IPS-18c (cell line): ENCODE results near the gene ST8SIA6.

Experiments
- H3K4me3 ChIP-seq: 2 replicates; pipeline ENCODE4 v1.7.0; 2013; ENCODE audit warnings: low read depth, mild to moderate bottlenecking, low read length, moderate library complexity; ENCODE audit not compliant: insufficient read depth
- H3K9me3 ChIP-seq: one replicate; pipeline ENCODE4 v1.6.1; 2013; ENCODE audit warnings: mild to moderate bottlenecking, low read length, moderate library complexity; ENCODE audit not compliant: control insufficient read depth, insufficient read depth

The ST8SIA6 gene

DNA sequence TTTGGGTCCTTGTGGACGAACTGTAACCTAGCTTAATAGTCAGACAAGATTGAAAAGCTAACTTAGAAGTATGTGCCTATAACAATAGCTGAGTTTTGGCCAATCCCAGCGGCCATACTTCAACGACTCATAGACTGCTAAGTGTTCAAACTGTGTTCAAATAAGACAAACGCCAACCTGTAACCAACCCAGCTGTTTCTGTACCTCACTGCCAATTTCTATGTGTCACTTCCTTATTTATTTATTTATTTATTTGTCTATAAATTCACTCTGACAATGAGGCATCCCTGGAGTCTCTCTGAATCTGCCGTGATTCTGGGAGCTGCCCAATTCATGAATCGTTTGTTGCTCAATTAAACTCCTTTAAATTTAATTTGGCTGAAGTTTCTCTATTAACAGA is 21.7 kb downstream of the ST8SIA6 start:
- Histone ChIP-seq H3K9me3 (peaks cover 3% of the 10 kb centered on the region), H3K4me3 (no peak overlapping the region)

DNA sequence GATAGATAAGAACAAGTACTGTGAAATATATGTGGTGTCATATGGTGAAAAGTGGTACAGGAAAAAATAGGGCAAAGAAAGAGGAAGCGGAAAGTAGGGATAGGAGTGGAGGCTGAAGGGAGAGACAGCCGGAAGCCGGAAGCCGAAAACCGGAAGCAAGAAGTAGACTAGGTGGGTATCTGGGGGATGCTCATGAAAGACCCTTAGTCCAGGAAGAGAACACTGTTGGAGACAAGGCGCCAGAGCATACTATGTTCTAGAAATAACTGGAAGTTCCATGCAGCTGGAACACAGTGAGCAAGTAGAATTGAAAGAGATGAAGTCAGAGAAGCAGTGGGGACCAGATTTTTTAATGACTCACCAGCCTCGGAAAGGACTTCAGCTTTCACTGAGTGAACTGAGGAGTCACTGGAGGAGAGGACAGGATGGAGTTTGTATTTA is 22.5 kb downstream of the ST8SIA6 start:
- no peak overlapping the region for H3K4me3 ChIP-seq
- H3K9me3 ChIP-seq: peaks cover 2% of the 10 kb centered on the region

DNA sequence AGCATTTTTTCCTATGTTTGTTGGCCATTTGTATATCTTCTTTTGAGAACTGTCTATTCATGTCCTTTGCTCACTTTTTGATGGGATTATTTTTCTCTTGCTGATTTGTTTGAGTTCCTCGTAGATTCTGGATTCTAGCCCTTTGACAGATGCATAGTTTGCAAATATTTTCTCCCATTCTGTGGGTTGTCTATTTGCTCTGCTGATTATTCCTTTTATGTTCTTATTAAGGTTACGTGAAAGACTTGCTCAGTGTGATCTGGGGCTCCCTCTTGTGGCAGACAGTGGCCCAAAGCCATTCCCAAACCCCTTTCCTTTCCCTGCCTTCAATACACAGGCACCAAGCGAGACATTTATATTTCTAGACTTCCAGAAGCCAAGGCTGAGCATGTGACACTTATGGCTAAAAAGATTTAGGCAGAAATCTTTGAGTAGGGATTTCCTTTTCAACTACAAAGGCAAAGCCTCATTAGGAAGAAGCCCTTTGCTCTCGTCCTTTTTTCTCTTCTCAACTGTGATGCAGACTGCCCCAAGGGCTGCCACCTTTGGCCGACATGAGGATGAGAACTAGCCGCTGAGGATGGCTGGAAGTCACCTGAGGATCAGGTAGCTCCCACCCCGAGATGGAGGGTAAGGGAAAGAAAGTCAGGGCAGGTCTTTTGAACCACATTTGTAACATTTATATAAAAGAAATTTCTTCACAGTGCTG is 23.6 kb downstream of the ST8SIA6 start:
- Histone ChIP-seq H3K4me3 (no peak overlapping the region), H3K9me3 (no peaks in the 10 kb centered on the region)

DNA sequence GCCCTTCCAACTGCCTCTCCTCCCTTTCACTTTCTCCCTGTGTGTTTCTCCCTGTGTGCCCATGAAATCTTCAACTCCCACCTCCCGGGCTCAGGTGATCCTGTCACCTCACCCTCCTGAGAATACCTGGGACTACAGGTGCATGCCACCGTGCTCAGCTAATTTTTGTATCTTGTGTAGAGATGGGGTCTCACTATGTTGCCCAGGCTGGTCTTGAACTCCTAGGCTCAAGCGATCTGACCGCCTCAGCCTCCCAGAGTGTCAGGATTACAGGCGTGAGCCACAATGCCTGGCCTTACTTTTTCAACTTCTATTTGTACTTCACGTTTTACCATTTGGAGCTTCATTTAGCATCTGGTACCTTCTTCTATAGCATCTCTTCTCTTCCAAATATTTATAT is 24.9 kb downstream of the ST8SIA6 start:
- Histone ChIP-seq H3K9me3 (no peaks in the 10 kb centered on the region), H3K4me3 (no peak overlapping the region)

DNA sequence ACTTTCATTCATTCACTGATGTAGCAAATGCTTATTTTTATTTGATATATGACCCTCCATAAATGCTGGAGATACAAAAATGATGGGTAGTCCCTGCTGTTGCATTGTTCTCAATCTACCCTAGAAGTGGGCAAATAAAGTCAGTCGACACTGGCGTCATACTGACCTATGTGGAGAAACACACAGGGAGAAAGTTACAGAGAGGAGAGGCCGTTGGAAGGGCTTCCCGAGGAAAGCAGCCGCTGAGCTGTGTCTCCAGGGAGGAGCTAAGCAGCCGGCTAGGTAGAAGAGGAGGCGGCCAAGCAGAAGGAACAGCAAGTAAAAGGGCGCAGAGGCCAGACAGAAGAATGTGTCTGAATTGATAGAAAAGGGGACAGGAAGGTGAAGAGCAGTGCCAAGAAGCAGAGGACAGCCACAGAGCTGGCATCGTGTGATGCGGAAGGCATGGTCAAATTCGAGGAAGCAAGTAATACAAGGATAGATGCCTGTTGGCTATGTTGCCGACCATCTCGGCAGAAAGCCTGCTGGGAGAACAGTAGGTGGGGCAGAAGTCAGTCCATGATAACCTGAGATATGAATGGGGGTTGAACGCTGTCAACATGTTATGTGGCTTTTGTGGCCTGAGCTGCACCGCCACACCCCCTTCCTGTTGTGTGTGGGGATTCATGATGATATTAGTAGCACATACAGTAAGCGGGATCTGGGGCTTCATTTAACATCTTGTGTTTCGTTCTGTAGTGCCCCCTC is 25.9 kb downstream of the ST8SIA6 start:
- Histone ChIP-seq H3K4me3 (no peak overlapping the region), H3K9me3 (no peaks in the 10 kb centered on the region)

DNA sequence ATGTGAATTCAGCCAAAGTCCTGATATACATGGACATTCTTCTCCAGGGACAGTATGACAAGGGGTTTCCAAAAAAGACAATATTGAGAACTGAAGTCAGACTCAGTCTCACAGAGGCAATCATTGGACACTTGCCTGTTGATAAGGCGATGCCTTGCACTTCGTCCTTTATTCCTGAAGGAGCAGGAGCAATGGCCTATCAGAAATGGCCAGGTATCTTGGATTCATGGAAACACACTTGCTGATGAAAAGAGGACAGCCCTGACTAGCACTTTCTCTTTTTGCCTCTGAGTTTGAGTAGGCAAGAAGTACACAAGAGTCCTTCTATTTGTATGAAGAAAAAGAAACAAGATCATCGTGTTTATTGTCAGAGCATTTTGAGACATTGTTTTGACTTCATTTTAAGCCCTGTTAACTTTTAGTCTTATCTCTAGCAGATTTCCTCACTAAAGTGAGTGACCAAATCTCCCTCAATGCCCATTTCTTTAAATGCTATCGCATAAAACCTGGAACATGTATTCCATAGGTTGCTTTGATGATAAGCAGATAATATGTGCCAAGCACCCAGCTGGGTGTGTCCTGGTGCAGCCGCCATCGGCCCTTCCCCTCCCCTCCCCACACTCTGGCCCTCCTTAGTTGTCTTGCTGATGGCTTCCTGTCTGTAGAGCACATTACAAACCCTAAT is 26.6 kb downstream of the ST8SIA6 start:
- H3K9me3 ChIP-seq: no peaks in the 10 kb centered on the region
- H3K4me3 ChIP-seq: no peak overlapping the region

DNA sequence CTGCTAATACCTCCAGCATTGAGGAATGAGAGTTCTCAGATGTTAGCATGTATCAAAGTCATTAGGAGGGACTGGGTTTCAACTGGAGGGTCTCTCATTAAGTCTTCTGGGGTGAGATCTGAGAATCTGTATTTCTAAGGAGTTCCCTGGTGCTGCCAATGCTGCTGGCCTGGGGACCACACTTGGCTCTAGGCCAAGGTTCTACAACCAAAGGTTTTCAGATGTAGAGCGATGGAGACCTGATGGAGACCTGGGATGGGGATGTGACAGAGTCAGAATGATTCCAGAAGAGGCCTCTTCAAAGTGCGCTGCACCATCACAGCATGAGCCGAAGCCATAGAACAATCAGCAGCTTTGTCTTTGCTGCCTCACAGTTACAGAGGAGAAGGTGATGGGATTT is 27.2 kb downstream of the ST8SIA6 start:
- no peak overlapping the region for H3K4me3 ChIP-seq
- no peaks in the 10 kb centered on the region for H3K9me3 ChIP-seq

DNA sequence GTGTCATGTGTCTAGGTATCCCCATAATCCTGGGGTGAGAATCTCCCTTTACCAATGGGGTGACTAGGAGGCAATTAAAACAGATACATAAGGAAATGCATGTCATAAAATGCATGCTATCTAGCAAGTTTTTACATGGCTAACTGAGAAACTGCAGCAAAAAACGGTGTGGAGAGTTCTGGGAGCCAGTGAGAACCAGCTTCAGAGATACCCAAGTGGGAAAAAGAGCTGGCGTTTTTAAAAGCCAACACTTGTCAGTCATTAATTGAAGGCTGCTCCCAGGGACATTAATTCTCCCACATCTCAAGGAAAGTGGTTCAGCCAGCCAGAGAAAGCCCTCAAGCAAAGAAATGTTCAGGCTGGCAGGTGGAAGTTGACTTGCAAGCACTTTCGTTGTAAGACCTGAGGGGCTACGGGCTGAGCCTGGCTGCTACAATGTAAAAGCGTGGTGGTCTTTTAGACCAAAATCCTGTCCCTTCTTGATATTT is 28.1 kb downstream of the ST8SIA6 start:
- no peak overlapping the region for H3K4me3 ChIP-seq
- no peaks in the 10 kb centered on the region for H3K9me3 ChIP-seq

DNA sequence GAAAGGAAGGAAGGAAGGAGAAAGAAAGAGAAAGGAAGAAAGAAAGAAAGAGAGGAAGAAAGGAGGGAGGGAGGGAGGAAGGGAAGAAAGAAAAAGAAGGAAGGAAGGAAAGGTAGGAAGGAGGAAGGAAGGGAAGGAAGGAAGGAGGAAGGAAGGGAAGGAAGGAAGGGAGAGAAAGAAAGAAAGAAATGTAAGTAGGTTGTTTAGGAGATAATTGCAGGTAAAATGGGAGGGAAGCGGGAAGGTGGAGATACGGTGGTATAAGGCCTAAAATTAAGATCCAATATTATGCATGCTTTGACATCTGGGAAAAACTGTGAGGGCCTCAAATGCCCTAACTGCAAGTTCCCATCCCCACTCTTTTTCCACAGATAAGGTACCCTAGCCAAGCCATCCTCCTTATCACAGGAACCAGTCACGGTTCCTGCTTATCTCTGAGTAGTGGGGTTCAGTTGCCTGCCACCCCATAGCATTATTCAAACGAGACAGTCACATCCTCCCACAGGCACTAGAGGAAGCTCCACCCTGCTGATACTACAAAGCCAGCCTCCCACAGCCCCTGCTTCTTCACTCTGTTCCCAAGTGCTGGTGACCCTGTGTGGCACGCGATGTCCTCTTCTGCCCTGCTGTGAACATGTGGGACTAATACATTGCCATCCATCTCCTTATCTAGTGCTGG is 28.7 kb downstream of the ST8SIA6 start:
- Histone ChIP-seq H3K4me3 (no peak overlapping the region), H3K9me3 (no peaks in the 10 kb centered on the region)

DNA sequence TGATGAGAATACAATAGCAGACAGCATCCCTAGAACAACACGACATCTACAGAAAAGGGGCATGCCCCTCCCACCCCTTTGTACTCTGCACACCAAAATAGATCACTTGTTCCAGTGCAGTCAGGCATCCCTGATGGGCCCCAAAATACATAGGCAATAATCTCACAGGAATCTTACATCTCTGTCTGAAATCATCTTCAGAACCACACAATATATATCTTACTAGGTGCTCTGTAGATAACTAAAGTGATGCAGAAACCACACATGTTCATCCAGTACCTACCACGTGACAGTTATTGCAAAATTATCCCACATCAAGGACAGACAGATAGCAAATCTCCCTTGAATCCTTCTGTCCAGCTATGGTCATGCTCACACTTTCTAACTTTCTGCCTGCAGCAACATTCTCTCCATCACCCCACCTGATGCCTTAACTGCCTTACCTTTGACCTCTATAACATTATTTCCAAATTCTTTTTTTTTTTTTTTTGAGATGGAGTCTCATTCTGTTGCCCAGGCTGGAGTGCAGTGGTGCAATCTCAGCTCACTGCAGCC is 30.7 kb downstream of the ST8SIA6 start:
- Histone ChIP-seq H3K9me3 (no peaks in the 10 kb centered on the region), H3K4me3 (no peak overlapping the region)

DNA sequence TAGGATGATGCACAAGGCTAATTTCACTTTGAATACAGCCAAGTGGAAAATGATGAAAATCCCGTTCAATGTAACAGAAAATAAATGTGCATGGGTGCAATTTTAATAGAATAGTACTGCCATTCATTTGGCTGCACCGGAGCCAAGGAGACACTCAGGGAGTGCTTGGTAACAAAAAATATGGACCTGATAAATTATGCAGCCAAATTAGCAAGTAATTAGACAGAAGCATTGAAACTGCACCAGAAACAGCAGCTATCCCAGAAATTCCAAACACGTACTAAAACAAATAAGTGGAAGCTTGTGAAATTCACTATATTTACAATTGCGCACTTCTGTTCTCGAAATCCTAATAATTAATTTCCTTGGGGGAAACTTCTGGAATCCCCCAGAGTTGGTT is 31.5 kb downstream of the ST8SIA6 start:
- H3K9me3 ChIP-seq: no peaks in the 10 kb centered on the region

DNA sequence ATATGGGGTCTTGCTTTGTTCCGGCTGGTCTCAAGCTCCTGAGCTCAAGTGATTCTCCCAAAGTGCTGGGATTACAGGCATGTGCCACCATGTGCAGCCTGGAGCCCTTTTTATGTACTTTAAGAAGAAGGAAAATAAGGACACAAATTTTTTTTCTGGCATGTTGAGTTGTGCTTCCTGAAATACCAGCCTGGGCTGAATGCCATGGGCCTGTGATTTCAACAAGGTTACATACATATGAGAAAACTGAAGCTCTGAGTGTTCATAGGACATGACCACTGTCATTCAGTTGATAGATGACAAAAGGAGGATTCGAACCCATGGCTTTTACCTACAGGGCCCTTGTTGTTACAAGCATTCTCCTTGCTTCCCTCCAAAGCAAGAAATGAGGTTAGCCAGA is 36.1 kb downstream of the ST8SIA6 start:
- Histone ChIP-seq H3K4me3 (no peak overlapping the region), H3K9me3 (peaks cover 2% of the 10 kb centered on the region)

More for the DNA sequence above, 31.5 kb downstream of the ST8SIA6 start:
- H3K4me3 ChIP-seq: no peak overlapping the region

DNA sequence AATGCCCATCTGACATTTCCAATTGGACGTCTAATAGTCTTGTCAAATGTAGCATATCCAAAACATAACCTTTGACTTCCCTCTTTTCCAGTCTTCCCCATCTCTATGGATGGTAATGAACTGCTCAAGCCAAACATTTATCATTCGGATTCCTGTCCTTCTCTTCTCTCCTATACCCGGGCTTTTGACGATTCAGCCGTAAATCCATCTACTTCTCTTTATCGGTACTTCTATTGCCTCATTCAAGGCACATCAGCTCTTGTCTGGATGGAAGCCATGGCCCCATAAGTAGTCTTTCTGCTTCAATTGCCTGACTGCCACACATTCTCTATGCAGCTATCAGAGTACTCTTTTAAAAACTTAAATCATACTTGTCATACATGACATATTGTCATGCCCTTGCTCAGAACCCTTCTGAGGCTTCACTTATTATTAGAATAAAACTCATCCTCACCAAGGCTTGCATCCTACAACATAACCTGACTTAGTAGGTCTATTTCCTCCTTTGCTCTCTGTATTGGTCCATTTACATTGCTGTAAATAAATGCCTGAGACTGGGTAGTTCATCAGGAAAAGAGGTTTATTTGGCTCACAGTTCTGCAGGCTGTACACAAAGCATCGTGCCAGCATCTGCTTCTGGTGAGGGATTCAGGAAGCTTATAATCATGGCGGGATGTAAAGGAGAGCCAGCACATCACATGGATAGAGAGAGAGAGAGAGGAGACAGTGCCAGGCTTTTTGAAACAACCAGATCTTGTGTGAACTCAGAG is 37.8 kb downstream of the ST8SIA6 start:
- no peak overlapping the region for H3K4me3 ChIP-seq
- H3K9me3 ChIP-seq: peaks cover 2% of the 10 kb centered on the region

DNA sequence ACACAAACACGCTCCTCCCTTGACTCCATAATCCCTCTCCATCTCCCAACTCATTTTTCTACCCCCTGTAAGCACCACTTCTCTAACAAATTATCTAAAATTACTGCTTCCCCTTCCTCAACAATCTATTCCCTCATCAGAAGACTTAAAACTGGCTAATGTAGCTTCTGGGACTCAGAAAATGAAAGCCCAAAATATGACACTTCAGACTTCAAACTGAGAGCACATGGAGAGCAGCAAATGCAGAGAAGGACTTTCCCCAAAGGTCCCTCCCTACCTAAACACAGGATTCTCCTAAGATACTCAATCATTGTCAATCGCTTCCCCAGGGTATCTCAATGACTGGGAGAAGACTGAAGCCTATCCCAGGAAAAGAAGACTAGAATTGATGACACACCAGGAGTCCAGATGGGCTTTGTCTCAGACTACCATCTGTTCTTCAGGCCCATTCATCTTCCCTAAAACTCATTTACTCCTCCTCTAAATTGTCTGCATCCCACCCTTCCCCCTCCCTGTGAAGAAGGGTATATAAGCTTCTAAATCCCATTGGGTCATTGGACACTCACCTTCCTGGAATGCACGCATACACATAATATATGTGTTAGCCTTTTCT is 39.2 kb downstream of the ST8SIA6 start:
- Histone ChIP-seq H3K4me3 (no peak overlapping the region), H3K9me3 (peaks cover 2% of the 10 kb centered on the region)

DNA sequence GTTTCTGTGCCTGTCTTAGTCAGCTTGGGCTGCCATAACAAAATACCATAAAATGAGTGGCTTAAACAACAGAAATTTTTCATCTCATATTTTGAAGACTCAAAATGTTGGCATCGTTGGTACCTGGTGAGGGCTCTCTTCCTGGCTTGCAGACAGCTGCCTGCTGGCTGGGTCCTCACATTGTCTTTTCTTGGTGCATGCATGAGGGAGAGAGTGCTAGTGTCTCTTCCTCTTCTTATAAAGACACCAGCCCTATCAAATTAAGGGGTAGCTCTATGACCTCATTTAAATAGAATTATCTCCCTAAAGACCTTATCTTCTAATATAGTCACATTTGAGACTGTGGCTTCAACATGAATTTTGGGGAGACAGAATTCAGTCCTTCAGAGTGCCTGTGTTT is 39.9 kb downstream of the ST8SIA6 start:
- H3K9me3 ChIP-seq: peaks cover 2% of the 10 kb centered on the region
- H3K4me3 ChIP-seq: no peak overlapping the region

DNA sequence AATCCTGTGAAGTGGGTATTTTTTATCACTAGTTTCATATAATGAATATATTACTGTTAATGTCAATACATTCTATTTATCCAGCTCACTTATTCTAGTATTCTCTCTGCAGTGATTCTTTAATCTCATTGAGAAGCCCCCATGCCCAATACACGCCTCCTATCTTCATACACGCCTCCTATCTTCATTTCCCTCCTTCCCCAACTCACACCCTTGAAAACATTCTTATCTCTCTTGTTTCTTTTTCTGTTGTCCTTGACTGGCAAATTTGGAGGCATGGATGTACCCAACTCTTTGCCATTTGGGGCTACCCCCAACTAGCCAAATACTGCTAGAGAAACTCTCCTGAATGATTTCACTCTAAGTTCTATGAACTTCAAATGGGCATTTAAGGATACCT is 40.5 kb downstream of the ST8SIA6 start:
- H3K9me3 ChIP-seq: peaks cover 2% of the 10 kb centered on the region
- no peak overlapping the region for H3K4me3 ChIP-seq
